HG03066 (cell line): ENCODE data around the gene MCM5.
"Not testable (repeated sequence)": the region's sequence is repeated elsewhere in the genome, so short reads cannot be mapped to it uniquely, and the experiment has no call there.

ENCODE experiments used
- ATAC-seq: cut with Tn5 transposase; IDR thresholded peaks from one replicate; pipeline ENCODE4 v1.9.1; 2021; ENCODE audit warnings: low read depth; ENCODE audit not compliant: unreplicated experiment

The MCM5 gene

GRCh38 chr22:35430897-35431322, 31.0 kb downstream of the MCM5 start:
- no peak for ATAC-seq

DNA sequence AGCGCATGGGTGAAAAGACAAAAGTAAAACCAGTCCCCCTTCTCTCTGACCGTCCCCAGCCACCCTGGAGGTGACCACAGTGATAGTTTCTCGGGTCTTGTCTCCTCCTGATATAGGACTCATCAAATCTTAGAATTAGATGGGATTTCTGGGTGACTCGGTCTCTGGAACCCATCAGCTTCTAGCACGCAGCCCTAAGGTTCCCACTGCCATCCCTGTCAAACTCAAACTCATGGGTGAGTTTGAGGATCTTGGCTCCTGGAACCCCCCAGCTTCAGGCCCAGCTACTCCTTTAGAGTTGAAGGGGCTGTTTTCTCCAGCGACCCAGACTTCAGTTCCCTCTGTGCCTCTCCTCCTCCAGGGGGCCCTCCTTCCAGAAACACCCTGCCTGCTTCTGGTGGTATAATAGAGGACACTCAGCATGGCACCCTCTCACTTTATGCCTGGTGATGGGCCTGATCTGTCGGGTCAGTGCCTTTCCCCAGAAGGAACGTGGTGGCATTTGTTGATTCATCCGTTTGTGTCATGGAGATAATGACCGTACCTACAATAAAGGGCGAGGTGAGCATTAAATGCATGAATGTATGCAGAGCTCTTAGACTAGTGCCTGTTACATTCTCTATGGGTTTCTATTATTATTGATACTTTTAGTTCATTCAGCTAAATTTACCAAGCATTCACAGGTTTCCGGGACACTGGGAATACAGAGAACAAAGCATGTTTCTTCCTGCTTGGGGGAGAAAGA, 31.7 kb downstream of the MCM5 start:
- no peak for ATAC-seq

DNA sequence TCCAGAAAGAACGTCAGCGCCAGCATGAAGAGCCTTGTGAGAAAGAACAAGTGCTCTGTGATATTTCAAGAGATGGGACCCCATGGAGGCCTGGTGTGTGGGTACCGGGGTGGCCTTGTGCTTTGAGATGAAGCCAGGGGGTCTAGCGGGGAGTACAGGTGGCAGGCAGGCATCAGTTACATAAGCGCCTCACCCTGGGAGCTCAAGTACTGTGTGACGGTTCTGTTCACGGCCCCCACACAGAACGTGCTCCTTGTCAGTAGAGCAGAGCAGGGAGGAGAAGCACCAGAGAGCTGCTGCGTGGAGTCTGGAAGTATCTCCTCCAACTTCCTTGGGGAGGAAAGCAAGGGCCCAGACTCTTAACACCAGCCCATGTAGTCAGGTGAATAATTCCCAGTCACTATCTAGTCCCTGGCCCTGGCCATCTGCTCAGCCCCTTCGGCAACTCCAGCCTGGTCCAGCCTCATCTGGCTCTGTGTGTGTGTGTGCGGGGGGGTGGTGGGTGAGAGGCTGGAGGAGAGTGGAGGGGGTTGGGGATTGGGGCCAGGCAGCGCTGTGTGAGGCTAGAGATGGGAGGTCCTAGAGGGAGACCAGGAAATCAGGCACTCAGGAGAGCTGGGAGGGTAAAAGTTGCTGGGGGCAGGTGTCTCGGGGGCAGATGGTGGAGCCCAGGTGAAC, 32.4 kb downstream of the MCM5 start:
- no peak for ATAC-seq

DNA sequence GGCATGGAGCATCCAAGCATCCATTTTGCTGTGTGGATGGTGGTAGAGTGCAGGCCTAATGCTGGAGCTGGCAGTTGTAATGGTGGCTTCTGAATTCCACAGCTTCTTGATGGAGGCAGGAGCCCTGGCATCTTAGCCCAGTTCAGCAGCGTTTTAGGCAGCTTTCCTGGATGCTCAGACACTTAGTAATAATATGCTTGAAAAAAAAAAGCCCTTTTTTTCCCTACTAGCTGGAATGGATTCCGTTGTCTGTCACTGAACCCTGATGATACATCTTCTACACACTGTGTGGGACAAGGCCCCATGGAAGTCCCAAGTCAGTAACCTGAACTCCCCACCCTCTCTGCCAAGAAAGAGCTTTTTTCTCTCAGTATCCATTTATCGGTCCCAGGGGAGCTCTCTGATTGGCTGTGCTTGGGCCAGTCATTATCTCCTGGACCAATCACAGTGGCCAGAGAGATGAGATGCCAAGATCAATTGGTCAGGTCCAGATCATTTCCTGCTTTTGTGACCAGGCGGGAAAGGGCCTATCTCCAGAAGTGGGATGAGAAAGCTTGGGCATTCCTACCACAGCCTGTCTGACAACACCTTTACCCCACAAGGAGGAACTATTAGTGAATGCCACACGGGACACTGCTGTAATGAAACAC, 34.2 kb downstream of the MCM5 start:
- ATAC-seq: no peak

- ATAC-seq: no peak
Measured at GRCh38 chr22:35435201-35435740, 35.3 kb downstream of the MCM5 start.

- no peak for ATAC-seq
Measured at GRCh38 chr22:35436421-35436820, 36.5 kb downstream of the MCM5 start.

DNA sequence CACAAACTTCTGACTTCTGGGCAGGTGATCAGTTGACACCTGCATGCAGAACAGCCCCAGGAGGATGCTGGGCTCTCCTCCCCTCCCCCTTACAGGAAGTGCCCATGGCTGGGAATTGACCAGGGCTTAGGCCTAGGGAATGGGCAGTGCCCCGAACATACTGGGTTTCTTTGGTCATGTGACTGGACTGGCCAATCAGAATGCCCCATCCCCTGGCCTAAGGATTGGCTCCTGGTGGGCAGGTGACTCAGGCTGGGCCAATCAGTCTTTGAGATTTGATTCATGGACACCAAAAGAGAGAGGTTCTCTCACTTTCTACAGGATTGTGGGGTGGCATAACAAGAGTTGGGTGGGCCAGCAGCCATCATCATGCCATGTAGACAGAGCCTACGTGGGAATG, 37.1 kb downstream of the MCM5 start:
- ATAC-seq: no peak

GRCh38 chr22:35438673-35439364, 38.9 kb downstream of the MCM5 start:
- ATAC-seq: not testable (repeated sequence)

- no peak for ATAC-seq
Measured at GRCh38 chr22:35439365-35439717, 39.4 kb downstream of the MCM5 start.

GRCh38 chr22:35440129-35440528, 40.2 kb downstream of the MCM5 start:
- no peak for ATAC-seq

DNA sequence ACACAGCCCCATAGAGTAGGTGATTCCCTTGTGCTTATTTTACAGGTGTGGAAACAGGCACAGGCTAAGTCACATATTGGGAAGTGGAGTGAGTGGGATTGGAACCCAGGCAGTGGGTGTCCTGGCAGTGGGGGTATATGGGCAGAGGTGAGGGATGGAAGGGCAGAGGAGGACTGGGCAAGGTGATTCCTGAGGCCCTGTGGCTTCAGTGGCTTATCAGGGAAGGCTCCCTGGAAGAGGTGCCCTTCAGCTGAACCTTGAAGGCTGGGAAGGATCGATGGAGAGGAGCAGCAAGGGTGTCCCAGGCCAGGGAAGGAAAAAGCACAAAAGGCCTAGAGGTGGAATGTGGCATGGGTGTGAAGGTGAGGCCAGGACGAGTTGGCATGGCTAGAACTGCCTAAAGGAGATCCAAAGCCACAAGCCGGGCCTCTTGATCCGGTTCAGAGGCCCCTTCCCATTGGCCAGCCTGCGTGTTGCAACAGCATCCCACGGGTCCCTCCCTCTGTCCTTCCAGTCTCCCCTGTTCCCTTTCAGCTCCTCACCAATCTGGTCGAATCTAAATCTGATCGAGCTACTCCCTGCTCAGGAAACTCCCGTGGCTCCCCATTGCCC, 41.7 kb downstream of the MCM5 start:
- ATAC-seq: no peak

GRCh38 chr22:35442471-35442870, 42.5 kb downstream of the MCM5 start:
- no peak for ATAC-seq

GRCh38 chr22:35443338-35443737, 43.4 kb downstream of the MCM5 start:
- no peak for ATAC-seq

- no peak for ATAC-seq
Measured at GRCh38 chr22:35443790-35444684, 44.1 kb downstream of the MCM5 start.

GRCh38 chr22:35444685-35445399, 44.9 kb downstream of the MCM5 start:
- no peak for ATAC-seq

GRCh38 chr22:35445933-35446332, 46.0 kb downstream of the MCM5 start:
- ATAC-seq: no peak

- ATAC-seq: no peak
Measured at GRCh38 chr22:35446365-35446764, 46.4 kb downstream of the MCM5 start.

DNA sequence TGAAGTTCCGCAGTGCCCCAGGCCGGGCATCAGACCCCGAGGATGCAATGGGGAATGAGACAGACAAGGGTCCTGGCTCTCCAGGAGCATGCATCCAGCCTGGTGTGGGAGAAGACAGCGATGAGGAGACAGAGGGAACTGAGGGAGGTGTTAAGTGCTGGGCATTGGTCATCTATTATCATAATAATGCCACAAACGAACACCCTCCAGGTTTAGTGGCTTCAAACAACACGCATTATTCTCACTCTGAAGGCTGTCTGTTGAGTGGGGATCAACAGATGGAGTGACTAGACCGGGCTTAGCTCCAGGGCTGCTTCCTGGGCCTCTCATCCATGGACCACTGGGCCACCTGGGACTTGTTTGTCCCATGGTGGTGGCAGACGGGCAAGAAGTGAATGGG, 48.6 kb downstream of the MCM5 start:
- ATAC-seq: no peak
